BE2C (cell line): ENCODE results near the gene FILIP1.

ENCODE experiments used
- DNase-seq: peaks from one replicate; pipeline ENCODE4 v3.0.0-alpha.2; 2020
- H3K27me3 ChIP-seq: fragments of 250-450 bp; sonication (Bioruptor Pico); 2 replicates; pipeline ENCODE4 v1.5.1; 2020; ENCODE audit warnings: mild to moderate bottlenecking
- H3K36me3 ChIP-seq: fragments of 250-450 bp; sonication (Bioruptor Pico); 2 replicates; pipeline ENCODE4 v1.5.1; 2020; ENCODE audit warnings: mild to moderate bottlenecking
- H3K4me1 ChIP-seq: fragments of 250-450 bp; sonication (Bioruptor Pico); 2 replicates; pipeline ENCODE4 v1.5.1; 2020
- H3K4me3 ChIP-seq: 2 replicates; pipeline ENCODE4 v1.5.1; 2011; ENCODE audit warnings: low read depth, low read length
- H3K9me3 ChIP-seq: fragments of 250-450 bp; sonication (Bioruptor Pico); 2 replicates; pipeline ENCODE4 v1.5.1; 2020
- CTCF ChIP-seq: IDR thresholded peaks from 2 replicates; pipeline ENCODE4 v1.5.1; 2012; ENCODE audit warnings: mild to moderate bottlenecking, low read depth, low read length

Gene FILIP1

GRCh38 chr6:75291744-75292143, 201.9 kb downstream of the FILIP1 start:
- no peak overlapping the region for H3K4me3 ChIP-seq
- no peaks in the 10 kb centered on the region for H3K4me1 ChIP-seq
- no peak for TF ChIP-seq CTCF
- DNase-seq: no peak
- no peaks in the 10 kb centered on the region for H3K36me3 ChIP-seq
- H3K9me3 ChIP-seq: no peaks in the 10 kb centered on the region
- H3K27me3 ChIP-seq: no peaks in the 10 kb centered on the region

- Histone ChIP-seq H3K27me3 (no peaks in the 10 kb centered on the region), H3K9me3 (no peaks in the 10 kb centered on the region), H3K4me3 (no peak overlapping the region), H3K4me1 (no peaks in the 10 kb centered on the region), H3K36me3 (no peaks in the 10 kb centered on the region)
- DNase-seq: no peak
- TF ChIP-seq CTCF: no peak
These were observed 202.3 kb downstream of the FILIP1 start for GRCh38 chr6:75291331-75291730.

- H3K36me3 ChIP-seq: no peaks in the 10 kb centered on the region
- H3K4me3 ChIP-seq: no peak overlapping the region
- no peaks in the 10 kb centered on the region for H3K9me3 ChIP-seq
- DNase-seq: no peak
- no peak for TF ChIP-seq CTCF
- H3K4me1 ChIP-seq: no peaks in the 10 kb centered on the region
- H3K27me3 ChIP-seq: no peaks in the 10 kb centered on the region
These were observed 203.3 kb downstream of the FILIP1 start for GRCh38 chr6:75290136-75290945.

GRCh38 chr6:75288023-75288422, 205.6 kb downstream of the FILIP1 start:
- H3K9me3 ChIP-seq: no peaks in the 10 kb centered on the region
- no peak for DNase-seq
- H3K4me3 ChIP-seq: no peak overlapping the region
- H3K36me3 ChIP-seq: no peaks in the 10 kb centered on the region
- H3K27me3 ChIP-seq: no peaks in the 10 kb centered on the region
- TF ChIP-seq CTCF: no peak
- H3K4me1 ChIP-seq: no peaks in the 10 kb centered on the region

- Histone ChIP-seq H3K27me3 (no peaks in the 10 kb centered on the region), H3K9me3 (no peaks in the 10 kb centered on the region), H3K36me3 (no peaks in the 10 kb centered on the region), H3K4me1 (no peaks in the 10 kb centered on the region), H3K4me3 (no peak overlapping the region)
- no peak for TF ChIP-seq CTCF
- no peak for DNase-seq
These were observed 206.2 kb downstream of the FILIP1 start for GRCh38 chr6:75287424-75287823.

GRCh38 chr6:75286955-75287354, 206.6 kb downstream of the FILIP1 start:
- no peaks in the 10 kb centered on the region for H3K27me3 ChIP-seq
- H3K4me1 ChIP-seq: no peaks in the 10 kb centered on the region
- no peaks in the 10 kb centered on the region for H3K9me3 ChIP-seq
- no peak for DNase-seq
- no peaks in the 10 kb centered on the region for H3K36me3 ChIP-seq
- H3K4me3 ChIP-seq: no peak overlapping the region
- TF ChIP-seq CTCF: no peak
